Spleen (tissue), 11 donors: ENCODE data around the gene ORC2. TPM values are rescaled to one million over a fixed set of nuclear protein-coding genes. Genes with fewer than 3 reads are reported as not detected.

Experiments used
- DNase-seq: peaks from one replicate; pipeline ENCODE4 v3.0.0-alpha.2; 2020
- H3K27ac ChIP-seq, 8 donors: fragments of 200-600 bp; sonication (generic) in 7 of 8; 1 replicate in 4 of 8; 2 replicates in 4 of 8; pipeline versions ENCODE4 v1.5.0 to v1.8.0; 2016 to 2021; ENCODE audit warnings: inconsistent platforms in 4 of 8, mild to moderate bottlenecking in 4 of 8, moderate library complexity in 1 of 8
- H3K27me3 ChIP-seq, 7 donors: fragments of 200-600 bp; sonication (generic) in 6 of 7; replicated peaks in 1 of 7; 1 replicate in 4 of 7; 2 replicates in 3 of 7; pipeline versions ENCODE4 v1.5.0 to v1.8.0; 2016 to 2021; ENCODE audit warnings: inconsistent platforms in 3 of 7, mild to moderate bottlenecking in 1 of 7
- H3K36me3 ChIP-seq, 6 donors: fragments of 200-600 bp; sonication (generic) in 5 of 6; 1 replicate in 4 of 6; 2 replicates in 2 of 6; pipeline versions ENCODE4 v1.5.0 to v1.8.0; 2016 to 2021; ENCODE audit warnings: inconsistent platforms in 2 of 6
- H3K4me1 ChIP-seq, 6 donors: fragments of 200-600 bp; sonication (generic) in 5 of 6; 1 replicate in 3 of 6; 2 replicates in 3 of 6; pipeline versions ENCODE4 v1.5.0 to v1.8.0; 2016 to 2021; ENCODE audit warnings: inconsistent platforms in 3 of 6
- H3K4me3 ChIP-seq, 8 donors: fragments of 200-600 bp; sonication (generic) in 7 of 8; 1 replicate in 4 of 8; 2 replicates in 4 of 8; pipeline versions ENCODE4 v1.5.0 to v1.8.0; 2016 to 2021; ENCODE audit warnings: inconsistent platforms in 4 of 8, mild to moderate bottlenecking in 4 of 8, moderate library complexity in 2 of 8
- H3K9me3 ChIP-seq, 8 donors: fragments of 200-600 bp; sonication (generic) in 7 of 8; 1 replicate in 4 of 8; 2 replicates in 4 of 8; pipeline versions ENCODE4 v1.5.0 to v1.8.0; 2016 to 2021; ENCODE audit warnings: inconsistent platforms in 4 of 8
- CTCF ChIP-seq, 11 experiments: fragments of 200-600 bp in 7 of 11; fragments of 450-650 bp in 4 of 11; sonication (generic) in 4 of 11; IDR thresholded peaks in 8 of 11; conservative IDR thresholded peaks in 3 of 11; 1 replicate in 7 of 11; 2 replicates in 4 of 11; pipeline versions ENCODE4 v1.4.0 to v1.8.0; 2016 to 2021; ENCODE audit warnings: antibody characterized with exemption in 11 of 11, inconsistent platforms in 4 of 11, mild to moderate bottlenecking in 1 of 11
- POLR2A ChIP-seq, 3 donors: fragments of 450-650 bp; IDR thresholded peaks; one replicate each; pipeline ENCODE4 v1.5.1; 2017; ENCODE audit warnings: antibody characterized with exemption in 3 of 3, mild to moderate bottlenecking in 1 of 3
- POLR2AphosphoS5 ChIP-seq, 3 donors: sonication (generic); formaldehyde crosslinking; IDR thresholded peaks; one replicate each; pipeline ENCODE4 v1.5.1; 2017; ENCODE audit warnings: antibody characterized with exemption in 3 of 3
- WGBS, 5 donors: extraction: QIAGEN DNeasy Blood & Tissue Kit in 3 of 5; methylation state at CpG; one replicate each; pipeline versions ENCODE4 v1.1.5 to v1.1.7; 2013 to 2018; 5-methylcytosine and 5-hydroxymethylcytosine counted together
- intact Hi-C: fragments of 100-400 bp; cut with DNase I; formaldehyde crosslinking; loops from one replicate; pipeline ENCODE4 v1.15.0; 2023; ENCODE audit warnings: low total_unique reads
- polyA plus RNA-seq, 3 donors: library from polyadenylated mRNA; stranded (reverse); fragments of 200-250 nt; gene quantifications; one replicate each; pipeline ENCODE4 v1.2.1, GENCODE V29; 2013
- total RNA-seq, 7 donors: library from RNA; depleted of rRNA in 3 of 7; stranded (reverse); fragments of >200 nt in 3 of 7; fragmentation: NEBNext Ultra II Directional in 4 of 7; extraction: Animal tissue kit (Norgen Biotek cat#: 25700) in 4 of 7; gene quantifications; one replicate each; pipeline versions ENCODE4 v1.1.0 to v1.2.1, GENCODE V29; 2016 to 2021
- donor health status: healthy with polysubstance abuse.
- donor health status: DM: no; HTN: no; CAD: no; lungs with moderate emphysema.
- donor health status: DM: no; HTN: no; CAD: no.
- donor health status: Bipolar disorder and iron deficiency.
- donor health status: healthy.
- donor health status: DM: no; HTN: no; CAD: no.
- donor health status: DM: yes; HTN: yes; CAD: no.

Gene ORC2
- total and polyA plus RNA-seq, 10 donors, result 6.9 to 39.1 (median 31.9) TPM

- Histone ChIP-seq H3K9me3 (no peaks in the 10 kb centered on the region), H3K27ac (no peak overlapping the region), H3K27me3 (no peaks in the 10 kb centered on the region), H3K4me1 (peaks cover 0 to 7% (median 2%) of the 10 kb centered on the region in 6 donors), H3K4me3 (no peak overlapping the region), H3K36me3 (peaks cover 3 to 98% (median 52%) of the 10 kb centered on the region in 6 donors)
- no peak for TF ChIP-seq POLR2A (IDR thresholded peaks at IDR 0.05)
- DNase-seq, result no peak
- intact Hi-C loops, result loop anchor here (5.0 kb wide), 1 partner anchor 262 kb away; no protein-coding TSS in a partner anchor
- 94 to 97% (median 96%) methylated on average over 4 of the region's 4 CpGs for WGBS, 5 donors
Measured at GRCh38 chr2:200909958-200910357, 53.5 kb downstream of the ORC2 start.

- Histone ChIP-seq H3K27me3 (no peaks in the 10 kb centered on the region), H3K9me3 (no peaks in the 10 kb centered on the region), H3K4me1 (peaks cover 0 to 17% (median 6%) of the 10 kb centered on the region in 6 donors), H3K36me3 (peaks cover 0 to 90% (median 42%) of the 10 kb centered on the region in 6 donors), H3K27ac (peak overlapping the region in 1 of 8 donors; percentile 9), H3K4me3 (no peak overlapping the region)
- 50 to 67% (median 52%) methylated on average over 2 of the region's 2 CpGs for WGBS, 5 donors
- intact Hi-C loops, result loop anchor here (5.0 kb wide), 1 partner anchor 267 kb away; no protein-coding TSS in a partner anchor
- DNase-seq, result peak; percentile 87
- TF ChIP-seq POLR2A (IDR thresholded peaks at IDR 0.05) (no peak), POLR2AphosphoS5 (IDR thresholded peaks at IDR 0.05) (peak in 1 of 3 donors; percentile 45), CTCF (IDR thresholded peaks at IDR 0.05 in 8 of 11, conservative IDR thresholded peaks at IDR 0.05 in 3 of 11) (peak; percentile 16 to 75 (median 57))
Measured at GRCh38 chr2:200905618-200906296, 57.7 kb downstream of the ORC2 start.

- H3K9me3 ChIP-seq, result no peaks in the 10 kb centered on the region
- H3K36me3 ChIP-seq, result peaks cover 0 to 90% (median 69%) of the 10 kb centered on the region in 6 donors
- 3 to 7% (median 6%) methylated on average over 4 of the region's 4 CpGs for WGBS, 5 donors
- TF ChIP-seq POLR2A (IDR thresholded peaks at IDR 0.05), result no peak
- TF ChIP-seq POLR2AphosphoS5 (IDR thresholded peaks at IDR 0.05), result peak in 1 of 3 donors; percentile 57
- peak; percentile 73 to 93 (median 83) for TF ChIP-seq CTCF (IDR thresholded peaks at IDR 0.05 in 8 of 11, conservative IDR thresholded peaks at IDR 0.05 in 3 of 11)
- peak overlapping the region in 2 of 8 donors; percentile 4 to 22 for H3K27ac ChIP-seq
- no peak for DNase-seq
- H3K4me1 ChIP-seq, result peaks cover 0 to 17% (median 6%) of the 10 kb centered on the region in 6 donors
- no peak overlapping the region for H3K4me3 ChIP-seq
- intact Hi-C loops, result no loop called here
- H3K27me3 ChIP-seq, result no peaks in the 10 kb centered on the region
Measured at GRCh38 chr2:200901459-200902072, 61.9 kb downstream of the ORC2 start.

GRCh38 chr2:200899482-200899881 is 64.0 kb downstream of the ORC2 start:
- DNase-seq, result no peak
- Histone ChIP-seq H3K27ac (no peak overlapping the region), H3K4me3 (no peak overlapping the region), H3K36me3 (peaks cover 0 to 92% (median 79%) of the 10 kb centered on the region in 6 donors), H3K9me3 (no peaks in the 10 kb centered on the region), H3K4me1 (peaks cover 0 to 10% (median 4%) of the 10 kb centered on the region in 6 donors), H3K27me3 (no peaks in the 10 kb centered on the region)
- intact Hi-C loops, result loop anchor here (10.0 kb wide), 1 partner anchor 175 kb away; the partner anchor contains the start of genes HYCC2 and NDUFB3
- TF ChIP-seq POLR2A (IDR thresholded peaks at IDR 0.05) (no peak), CTCF (IDR thresholded peaks at IDR 0.05 in 8 of 11, conservative IDR thresholded peaks at IDR 0.05 in 3 of 11) (no peak), POLR2AphosphoS5 (IDR thresholded peaks at IDR 0.05) (no peak)
